HCT116 (cell line): ENCODE data around the gene MRPL20.

Experiments used
- CEBPB ChIP-seq: IDR thresholded peaks from 2 replicates; pipeline ENCODE4 v1.6.1; 2012; ENCODE audit warnings: low read depth
- CTCF ChIP-seq, 3 experiments: fragments of 200-600 bp in 1 of 3; sonication (generic) in 1 of 3; IDR thresholded peaks in 2 of 3; conservative IDR thresholded peaks in 1 of 3; 2 replicates each; pipeline ENCODE4 v1.5.1; 2012 to 2017; ENCODE audit warnings: low read depth in 2 of 3, low read length in 2 of 3, antibody characterized with exemption in 1 of 3, borderline replicate concordance in 1 of 3, control low read depth in 1 of 3, mild to moderate bottlenecking in 1 of 3, mixed read lengths in 1 of 3, mixed run types in 1 of 3, moderate library complexity in 1 of 3; ENCODE audit not compliant: insufficient read depth in 1 of 3
- EGR1 ChIP-seq: IDR thresholded peaks from 2 replicates; pipeline ENCODE4 v1.6.1; 2012; ENCODE audit warnings: low read depth
- EZH2 ChIP-seq: fragments of 200-600 bp; sonication (generic); IDR thresholded peaks from 2 replicates; pipeline ENCODE4 v1.6.1; 2017; ENCODE audit warnings: antibody characterized with exemption, mixed run types
- POLR2A ChIP-seq: IDR thresholded peaks from 2 replicates; pipeline ENCODE4 v1.7.0; 2011; ENCODE audit warnings: borderline replicate concordance; ENCODE audit not compliant: insufficient read depth, insufficient read length; ENCODE audit errors: extremely low read depth
- POLR2AphosphoS5 ChIP-seq: IDR thresholded peaks from 2 replicates; pipeline ENCODE4 v1.6.1; 2011; ENCODE audit warnings: mild to moderate bottlenecking, low read depth, low read length, moderate library complexity
- SIN3A ChIP-seq: IDR thresholded peaks from 2 replicates; pipeline ENCODE4 v1.6.1; 2012; ENCODE audit warnings: low read depth
- TF ChIP-seq, protein P1 (sequence below): IDR thresholded peaks from 2 replicates; pipeline ENCODE4 v1.6.1; 2011; ENCODE audit warnings: mild to moderate bottlenecking, low read length, moderate library complexity; ENCODE audit not compliant: insufficient replicate concordance; ENCODE audit errors: extremely low read depth
- TF ChIP-seq, protein P2 (sequence below): IDR thresholded peaks from 2 replicates; pipeline ENCODE4 v1.6.1; 2012; ENCODE audit warnings: low read depth

- no peak for TF ChIP-seq CTCF (IDR thresholded peaks at IDR 0.05 in 2 of 3, conservative IDR thresholded peaks at IDR 0.05 in 1 of 3; ENCODE audit: borderline replicate concordance in 1 of 3, insufficient read depth in 1 of 3, low read depth in 2 of 3, low read length in 2 of 3)
- TF ChIP-seq, protein P1, sequence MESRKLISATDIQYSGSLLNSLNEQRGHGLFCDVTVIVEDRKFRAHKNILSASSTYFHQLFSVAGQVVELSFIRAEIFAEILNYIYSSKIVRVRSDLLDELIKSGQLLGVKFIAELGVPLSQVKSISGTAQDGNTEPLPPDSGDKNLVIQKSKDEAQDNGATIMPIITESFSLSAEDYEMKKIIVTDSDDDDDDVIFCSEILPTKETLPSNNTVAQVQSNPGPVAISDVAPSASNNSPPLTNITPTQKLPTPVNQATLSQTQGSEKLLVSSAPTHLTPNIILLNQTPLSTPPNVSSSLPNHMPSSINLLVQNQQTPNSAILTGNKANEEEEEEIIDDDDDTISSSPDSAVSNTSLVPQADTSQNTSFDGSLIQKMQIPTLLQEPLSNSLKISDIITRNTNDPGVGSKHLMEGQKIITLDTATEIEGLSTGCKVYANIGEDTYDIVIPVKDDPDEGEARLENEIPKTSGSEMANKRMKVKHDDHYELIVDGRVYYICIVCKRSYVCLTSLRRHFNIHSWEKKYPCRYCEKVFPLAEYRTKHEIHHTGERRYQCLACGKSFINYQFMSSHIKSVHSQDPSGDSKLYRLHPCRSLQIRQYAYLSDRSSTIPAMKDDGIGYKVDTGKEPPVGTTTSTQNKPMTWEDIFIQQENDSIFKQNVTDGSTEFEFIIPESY: no peak
- no peak for TF ChIP-seq POLR2A
- no peak for TF ChIP-seq EZH2
- TF ChIP-seq SIN3A: no peak
- no peak for TF ChIP-seq POLR2AphosphoS5
- TF ChIP-seq CEBPB: no peak
- TF ChIP-seq, protein P2, sequence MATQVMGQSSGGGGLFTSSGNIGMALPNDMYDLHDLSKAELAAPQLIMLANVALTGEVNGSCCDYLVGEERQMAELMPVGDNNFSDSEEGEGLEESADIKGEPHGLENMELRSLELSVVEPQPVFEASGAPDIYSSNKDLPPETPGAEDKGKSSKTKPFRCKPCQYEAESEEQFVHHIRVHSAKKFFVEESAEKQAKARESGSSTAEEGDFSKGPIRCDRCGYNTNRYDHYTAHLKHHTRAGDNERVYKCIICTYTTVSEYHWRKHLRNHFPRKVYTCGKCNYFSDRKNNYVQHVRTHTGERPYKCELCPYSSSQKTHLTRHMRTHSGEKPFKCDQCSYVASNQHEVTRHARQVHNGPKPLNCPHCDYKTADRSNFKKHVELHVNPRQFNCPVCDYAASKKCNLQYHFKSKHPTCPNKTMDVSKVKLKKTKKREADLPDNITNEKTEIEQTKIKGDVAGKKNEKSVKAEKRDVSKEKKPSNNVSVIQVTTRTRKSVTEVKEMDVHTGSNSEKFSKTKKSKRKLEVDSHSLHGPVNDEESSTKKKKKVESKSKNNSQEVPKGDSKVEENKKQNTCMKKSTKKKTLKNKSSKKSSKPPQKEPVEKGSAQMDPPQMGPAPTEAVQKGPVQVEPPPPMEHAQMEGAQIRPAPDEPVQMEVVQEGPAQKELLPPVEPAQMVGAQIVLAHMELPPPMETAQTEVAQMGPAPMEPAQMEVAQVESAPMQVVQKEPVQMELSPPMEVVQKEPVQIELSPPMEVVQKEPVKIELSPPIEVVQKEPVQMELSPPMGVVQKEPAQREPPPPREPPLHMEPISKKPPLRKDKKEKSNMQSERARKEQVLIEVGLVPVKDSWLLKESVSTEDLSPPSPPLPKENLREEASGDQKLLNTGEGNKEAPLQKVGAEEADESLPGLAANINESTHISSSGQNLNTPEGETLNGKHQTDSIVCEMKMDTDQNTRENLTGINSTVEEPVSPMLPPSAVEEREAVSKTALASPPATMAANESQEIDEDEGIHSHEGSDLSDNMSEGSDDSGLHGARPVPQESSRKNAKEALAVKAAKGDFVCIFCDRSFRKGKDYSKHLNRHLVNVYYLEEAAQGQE: no peak
- no peak for TF ChIP-seq EGR1
Measured at GRCh38 chr1:1366699-1367066, 40.4 kb downstream of the MRPL20 start.
